H9 (cell line): Measurements from ENCODE around the gene CATSPERE. TPM values are rescaled to one million over a fixed set of nuclear protein-coding genes. Genes with fewer than 3 reads are reported as not detected.

Experiments used
- DNase-seq: peaks from one replicate; pipeline ENCODE4 v3.0.0-alpha.2; 2017
- H2AFZ ChIP-seq: one replicate; pipeline ENCODE4 v1.6.1; 2013; ENCODE audit warnings: mild to moderate bottlenecking, low read length, control low read depth, moderate library complexity
- H2AK5ac ChIP-seq: 2 replicates; pipeline ENCODE4 v1.6.1; 2013; ENCODE audit warnings: low read length, control low read depth, mixed read lengths; ENCODE audit not compliant: insufficient read length
- H2BK120ac ChIP-seq: one replicate; pipeline ENCODE4 v1.6.1; 2013; ENCODE audit warnings: low read depth, mild to moderate bottlenecking, low read length, control low read depth, inconsistent platforms; ENCODE audit not compliant: poor library complexity, severe bottlenecking
- H2BK12ac ChIP-seq: 2 replicates; pipeline ENCODE4 v1.6.1; 2013; ENCODE audit warnings: low read length, control low read depth, mixed read lengths, low read depth; ENCODE audit not compliant: insufficient read length
- H2BK15ac ChIP-seq: 2 replicates; pipeline ENCODE4 v1.6.1; 2013; ENCODE audit warnings: low read depth, low read length, control low read depth
- H2BK20ac ChIP-seq: one replicate; pipeline ENCODE4 v1.6.1; 2013; ENCODE audit warnings: low read depth, mild to moderate bottlenecking, low read length, control low read depth, inconsistent platforms; ENCODE audit not compliant: poor library complexity, severe bottlenecking
- H2BK5ac ChIP-seq: 2 replicates; pipeline ENCODE4 v1.6.1; 2013; ENCODE audit warnings: low read length, control low read depth, mixed read lengths; ENCODE audit not compliant: insufficient read length
- H3K14ac ChIP-seq: 2 replicates; pipeline ENCODE4 v1.6.1; 2013; ENCODE audit warnings: low read length, control low read depth; ENCODE audit not compliant: insufficient read depth
- H3K18ac ChIP-seq: 2 replicates; pipeline ENCODE4 v1.6.1; 2013; ENCODE audit warnings: low read depth, mild to moderate bottlenecking, mixed read lengths, low read length, control low read depth; ENCODE audit not compliant: insufficient read length
- H3K23ac ChIP-seq: 2 replicates; pipeline ENCODE4 v1.6.1; 2013; ENCODE audit warnings: low read length, control low read depth, mixed read lengths, low read depth; ENCODE audit not compliant: insufficient read length
- H3K23me2 ChIP-seq: 2 replicates; pipeline ENCODE4 v1.6.1; 2013; ENCODE audit warnings: low read depth, mild to moderate bottlenecking, mixed read lengths, low read length, control low read depth; ENCODE audit not compliant: insufficient read length, poor library complexity, severe bottlenecking
- H3K27ac ChIP-seq: 2 replicates; pipeline ENCODE4 v1.5.1; 2013; ENCODE audit warnings: low read length, control low read depth, mixed read lengths, low read depth; ENCODE audit not compliant: insufficient read length
- H3K27me3 ChIP-seq: 2 replicates; pipeline ENCODE4 v1.6.1; 2013; ENCODE audit warnings: low read length, control low read depth, inconsistent platforms; ENCODE audit not compliant: insufficient read depth
- H3K4ac ChIP-seq: 2 replicates; pipeline ENCODE4 v1.6.1; 2013; ENCODE audit warnings: low read depth, mild to moderate bottlenecking, control low read depth, inconsistent platforms, low read length, moderate library complexity
- H3K4me1 ChIP-seq: 2 replicates; pipeline ENCODE4 v1.6.1; 2013; ENCODE audit warnings: low read length, control low read depth, inconsistent platforms; ENCODE audit not compliant: insufficient read depth
- H3K4me2 ChIP-seq: 2 replicates; pipeline ENCODE4 v1.6.1; 2013; ENCODE audit warnings: low read length, control low read depth, mixed read lengths; ENCODE audit not compliant: insufficient read length, insufficient read depth
- H3K56ac ChIP-seq: 2 replicates; pipeline ENCODE4 v1.6.1; 2013; ENCODE audit warnings: low read depth, mild to moderate bottlenecking, mixed read lengths, low read length, control low read depth; ENCODE audit not compliant: insufficient read length
- H3K79me1 ChIP-seq: 2 replicates; pipeline ENCODE4 v1.6.1; 2013; ENCODE audit warnings: low read depth, mild to moderate bottlenecking, moderate library complexity, low read length, control low read depth, inconsistent platforms; ENCODE audit not compliant: insufficient read depth, poor library complexity, severe bottlenecking
- H3K79me2 ChIP-seq: 2 replicates; pipeline ENCODE4 v1.6.1; 2013; ENCODE audit warnings: low read length, control low read depth, inconsistent platforms; ENCODE audit not compliant: insufficient read depth
- H3K9ac ChIP-seq: 2 replicates; pipeline ENCODE4 v1.6.1; 2013; ENCODE audit warnings: low read length, control low read depth, mixed read lengths; ENCODE audit not compliant: insufficient read length; ENCODE audit errors: extremely low read depth
- H3K9me3 ChIP-seq: one replicate; pipeline ENCODE4 v1.6.1; 2013; ENCODE audit warnings: low read depth, low read length, inconsistent platforms; ENCODE audit not compliant: control insufficient read depth
- H3T11ph ChIP-seq: one replicate; pipeline ENCODE4 v1.6.1; 2013; ENCODE audit warnings: mild to moderate bottlenecking, low read length, control low read depth, inconsistent platforms
- H4K20me1 ChIP-seq: one replicate; pipeline ENCODE4 v1.6.1; 2013; ENCODE audit not compliant: control insufficient read depth, insufficient read length, insufficient read depth
- H4K5ac ChIP-seq: 2 replicates; pipeline ENCODE4 v1.6.1; 2013; ENCODE audit warnings: low read depth, mild to moderate bottlenecking, mixed read lengths, low read length, control low read depth; ENCODE audit not compliant: insufficient read length
- H4K8ac ChIP-seq: replicated peaks from 2 replicates; pipeline ENCODE4 v1.6.1; 2013; ENCODE audit warnings: low read length, control low read depth, mixed read lengths, low read depth; ENCODE audit not compliant: insufficient read length
- H4K91ac ChIP-seq: 2 replicates; pipeline ENCODE4 v1.6.1; 2013; ENCODE audit warnings: low read depth, mild to moderate bottlenecking, moderate library complexity, mixed read lengths, low read length, control low read depth; ENCODE audit not compliant: insufficient read length
- H3K27ac Mint-ChIP-seq, 3 experiments: 2 replicates in 2 of 3; 3 replicates in 1 of 3; pipeline ENCODE4 v1.8.0; 2020 to 2021; ENCODE audit warnings: mixed read lengths in 3 of 3, mild to moderate bottlenecking in 1 of 3, moderate library complexity in 1 of 3
- H3K27me3 Mint-ChIP-seq: 2 replicates; pipeline ENCODE4 v1.8.0; 2021; ENCODE audit warnings: low read depth, mild to moderate bottlenecking, moderate library complexity, mixed read lengths
- H3K36me3 Mint-ChIP-seq, 3 experiments: 2 replicates in 2 of 3; 3 replicates in 1 of 3; pipeline ENCODE4 v1.8.0; 2020 to 2021; ENCODE audit warnings: low read depth in 3 of 3, mixed read lengths in 3 of 3; ENCODE audit not compliant: insufficient read depth in 1 of 3
- H3K4me1 Mint-ChIP-seq, 2 experiments: 2 replicates each; pipeline ENCODE4 v1.8.0; 2020; ENCODE audit warnings: mixed read lengths in 2 of 2
- H3K4me3 Mint-ChIP-seq, 2 experiments: 2 replicates in 1 of 2; 3 replicates in 1 of 2; pipeline ENCODE4 v1.8.0; 2020 to 2021; ENCODE audit warnings: mild to moderate bottlenecking in 2 of 2, mixed read lengths in 2 of 2, moderate library complexity in 1 of 2
- H3K9me3 Mint-ChIP-seq, 2 experiments: 2 replicates in 1 of 2; 3 replicates in 1 of 2; pipeline ENCODE4 v1.8.0; 2020; ENCODE audit warnings: mild to moderate bottlenecking in 2 of 2, mixed read lengths in 2 of 2, moderate library complexity in 1 of 2
- CTCF ChIP-seq: fragments of 200-600 bp; sonication (generic); conservative IDR thresholded peaks from 3 replicates; pipeline ENCODE4 v1.8.0; 2021; ENCODE audit warnings: antibody characterized with exemption, mild to moderate bottlenecking
- WGBS: extraction: QIAGEN DNeasy Blood & Tissue Kit; methylation state at CpG from one replicate; pipeline ENCODE4 v1.1.7; 2013; ENCODE audit warnings: missing lambda C conversion rate, low lambda C conversion rate, mixed read lengths; ENCODE audit not compliant: insufficient read length; ENCODE audit errors: extremely low coverage; 5-methylcytosine and 5-hydroxymethylcytosine counted together
- total RNA-seq: library from RNA; stranded (reverse); gene quantifications from 2 replicates; pipeline ENCODE4 v1.2.1, GENCODE V29; 2021

Gene CATSPERE
- total RNA-seq, 1 experiment from 2014 or later, result 0.31 TPM

- Mint-ChIP-seq H3K27ac (no peak overlapping the region), H3K4me1 (no peaks in the 10 kb centered on the region), H3K9me3 (peaks cover 11 to 13% of the 10 kb centered on the region in 2 experiments), H3K27me3 (no peaks in the 10 kb centered on the region), H3K36me3 (peaks cover 3 to 16% (median 11%) of the 10 kb centered on the region in 3 experiments), H3K4me3 (no peak overlapping the region)
- H2BK15ac ChIP-seq, result no peak overlapping the region
- no peak overlapping the region for H3K18ac ChIP-seq
- H3K27ac ChIP-seq, result no peak overlapping the region
- H2BK120ac ChIP-seq, result no peak overlapping the region
- H3K79me1 ChIP-seq, result no peaks in the 10 kb centered on the region
- no peaks in the 10 kb centered on the region; the same call in 1 of the 2 replicates for H3K27me3 ChIP-seq
- no peak overlapping the region for H3K9ac ChIP-seq
- no peak overlapping the region for H2AFZ ChIP-seq
- H4K91ac ChIP-seq, result no peak overlapping the region
- no peak overlapping the region for H2BK5ac ChIP-seq
- no peak overlapping the region for H4K8ac ChIP-seq
- no peak overlapping the region for H3K4me2 ChIP-seq
- no peak overlapping the region for H3T11ph ChIP-seq
- no peak overlapping the region for H4K5ac ChIP-seq
- no peak overlapping the region for H3K23ac ChIP-seq
- no peaks in the 10 kb centered on the region for H3K79me2 ChIP-seq
- H2BK20ac ChIP-seq, result no peak overlapping the region
- H3K14ac ChIP-seq, result no peak overlapping the region
- TF ChIP-seq CTCF, result no peak
- no peaks in the 10 kb centered on the region for H3K23me2 ChIP-seq
- H2AK5ac ChIP-seq, result no peak overlapping the region
- H2BK12ac ChIP-seq, result no peak overlapping the region
- H3K56ac ChIP-seq, result no peak overlapping the region
- no peak overlapping the region for H3K4ac ChIP-seq
- no peaks in the 10 kb centered on the region for H3K4me1 ChIP-seq
- no peaks in the 10 kb centered on the region for H3K9me3 ChIP-seq
- no peaks in the 10 kb centered on the region for H4K20me1 ChIP-seq
- no CpG with 5 or more reads among the region's 2 CpGs for WGBS
- no peak for DNase-seq
Measured at GRCh38 chr1:244590670-244591069, 129.6 kb downstream of the CATSPERE start.
